ENCODE data around the gene TBX21. TPM values are rescaled to one million over a fixed set of nuclear protein-coding genes. Genes with fewer than 3 reads are reported as not detected.

TBX21 gene
- total and polyA plus RNA-seq, 9 of the 15 experiments (the other 6 are each of a cell fraction or from before 2014, with no cell fraction given), result 0.07 TPM; not detected in 8

- TF ChIP-seq, protein P1, sequence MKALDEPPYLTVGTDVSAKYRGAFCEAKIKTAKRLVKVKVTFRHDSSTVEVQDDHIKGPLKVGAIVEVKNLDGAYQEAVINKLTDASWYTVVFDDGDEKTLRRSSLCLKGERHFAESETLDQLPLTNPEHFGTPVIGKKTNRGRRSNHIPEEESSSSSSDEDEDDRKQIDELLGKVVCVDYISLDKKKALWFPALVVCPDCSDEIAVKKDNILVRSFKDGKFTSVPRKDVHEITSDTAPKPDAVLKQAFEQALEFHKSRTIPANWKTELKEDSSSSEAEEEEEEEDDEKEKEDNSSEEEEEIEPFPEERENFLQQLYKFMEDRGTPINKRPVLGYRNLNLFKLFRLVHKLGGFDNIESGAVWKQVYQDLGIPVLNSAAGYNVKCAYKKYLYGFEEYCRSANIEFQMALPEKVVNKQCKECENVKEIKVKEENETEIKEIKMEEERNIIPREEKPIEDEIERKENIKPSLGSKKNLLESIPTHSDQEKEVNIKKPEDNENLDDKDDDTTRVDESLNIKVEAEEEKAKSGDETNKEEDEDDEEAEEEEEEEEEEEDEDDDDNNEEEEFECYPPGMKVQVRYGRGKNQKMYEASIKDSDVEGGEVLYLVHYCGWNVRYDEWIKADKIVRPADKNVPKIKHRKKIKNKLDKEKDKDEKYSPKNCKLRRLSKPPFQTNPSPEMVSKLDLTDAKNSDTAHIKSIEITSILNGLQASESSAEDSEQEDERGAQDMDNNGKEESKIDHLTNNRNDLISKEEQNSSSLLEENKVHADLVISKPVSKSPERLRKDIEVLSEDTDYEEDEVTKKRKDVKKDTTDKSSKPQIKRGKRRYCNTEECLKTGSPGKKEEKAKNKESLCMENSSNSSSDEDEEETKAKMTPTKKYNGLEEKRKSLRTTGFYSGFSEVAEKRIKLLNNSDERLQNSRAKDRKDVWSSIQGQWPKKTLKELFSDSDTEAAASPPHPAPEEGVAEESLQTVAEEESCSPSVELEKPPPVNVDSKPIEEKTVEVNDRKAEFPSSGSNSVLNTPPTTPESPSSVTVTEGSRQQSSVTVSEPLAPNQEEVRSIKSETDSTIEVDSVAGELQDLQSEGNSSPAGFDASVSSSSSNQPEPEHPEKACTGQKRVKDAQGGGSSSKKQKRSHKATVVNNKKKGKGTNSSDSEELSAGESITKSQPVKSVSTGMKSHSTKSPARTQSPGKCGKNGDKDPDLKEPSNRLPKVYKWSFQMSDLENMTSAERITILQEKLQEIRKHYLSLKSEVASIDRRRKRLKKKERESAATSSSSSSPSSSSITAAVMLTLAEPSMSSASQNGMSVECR (CRISPR knock-in tag; IDR thresholded peaks at IDR 0.05), result no peak
- no peak for TF ChIP-seq NFXL1 (CRISPR knock-in tag; IDR thresholded peaks at IDR 0.05)
Measured at GRCh38 chr17:47703191-47703591, 29.8 kb upstream of the TBX21 start (continued).

DNA sequence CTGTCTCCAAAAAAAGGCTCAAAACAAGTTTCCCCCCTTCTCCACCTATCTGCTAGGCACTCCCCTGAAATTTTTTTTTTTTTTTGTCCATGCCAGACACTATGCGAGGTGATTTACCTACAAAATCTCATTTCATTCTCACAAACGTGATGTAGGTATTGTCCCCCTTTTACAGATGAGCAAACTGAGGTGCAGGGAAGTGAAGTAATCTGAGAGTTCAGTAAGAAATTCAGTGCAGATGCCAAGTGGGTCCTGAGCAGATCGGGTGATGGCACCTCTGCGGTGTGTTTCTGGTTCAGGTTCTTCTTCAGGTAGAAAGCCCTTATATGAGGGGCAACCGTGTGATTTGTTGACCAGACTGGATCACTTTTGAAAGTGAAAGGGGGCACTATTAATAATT, 29.4 kb upstream of the TBX21 start:
- ATAC-seq (no peak), FAIRE-seq (no peak), DNase-seq (ENCODE audit: extremely low read depth in 1 of 4, low spot score in 3 of 4) (no peak)
- Histone ChIP-seq H3K4me1 (replicated peaks in 1 of 2; ENCODE audit: control insufficient read depth in 2 of 2, insufficient read depth in 2 of 2, low read length in 2 of 2) (peaks cover 31 to 58% of the 10 kb centered on the region in 2 experiments), H3K4me2 (ENCODE audit: insufficient read depth, low read length) (no peak overlapping the region), H3K4me3 (no peak overlapping the region), H3K9me1 (ENCODE audit: control insufficient read depth, insufficient read depth, low read length) (peaks cover 8% of the 10 kb centered on the region), H3K27me3 (ENCODE audit: control insufficient read depth in 2 of 2, insufficient read depth in 2 of 2, low read length in 2 of 2) (no peaks in the 10 kb centered on the region), H2AFZ (ENCODE audit: low read depth, low read length) (no peak overlapping the region), H3K79me2 (ENCODE audit: control insufficient read depth, insufficient read depth, low read length) (no peaks in the 10 kb centered on the region), H3K27ac (ENCODE audit: extremely low read depth, low read depth, low read length) (no peak overlapping the region), H3K9me3 (replicated peaks; ENCODE audit: control insufficient read depth, insufficient read depth, low read depth, low read length) (no peaks in the 10 kb centered on the region), H3K9ac (ENCODE audit: insufficient read depth in 1 of 2, low read depth in 2 of 2, low read length in 2 of 2) (0 out of 4 replicates have a peak overlapping the region, but pooled peaks of 1 of the 2 experiments have one; percentile 53), H4K20me1 (replicated peaks; ENCODE audit: control insufficient read depth, insufficient read depth, low read length) (no peaks in the 10 kb centered on the region; the same call in 1 of the 2 replicates), H3K36me3 (ENCODE audit: control insufficient read depth, insufficient read depth, low read length) (peaks cover 6% of the 10 kb centered on the region; the same call in 1 of the 3 replicates)
- in situ Hi-C loops (cut with MboI) (no loop called here), intact Hi-C loops (cut with micrococcal nuclease) (no loop called here)
- ChIA-PET POLR2A (interaction anchor here (0.7 to 1.0 kb wide), 2 partner anchors 13 to 15 kb away, joined by 3 to 4 read pairs; no protein-coding TSS in a partner anchor), CTCF (ENCODE audit: low intra/inter-chr PET ratio) (no interaction called here)
- no TSS peak for BruUV-seq (replicated peaks)
- 80% methylated on average over 5 of the region's 5 CpGs for WGBS (ENCODE audit: insufficient coverage, low coverage, missing lambda C conversion rate)
- TF ChIP-seq CHD1 (IDR thresholded peaks at IDR 0.05; ENCODE audit: low read length), result no peak
- TF ChIP-seq MED1 (CRISPR knock-in tag; IDR thresholded peaks at IDR 0.05; ENCODE audit: borderline replicate concordance), result no peak
- TF ChIP-seq, protein P2, sequence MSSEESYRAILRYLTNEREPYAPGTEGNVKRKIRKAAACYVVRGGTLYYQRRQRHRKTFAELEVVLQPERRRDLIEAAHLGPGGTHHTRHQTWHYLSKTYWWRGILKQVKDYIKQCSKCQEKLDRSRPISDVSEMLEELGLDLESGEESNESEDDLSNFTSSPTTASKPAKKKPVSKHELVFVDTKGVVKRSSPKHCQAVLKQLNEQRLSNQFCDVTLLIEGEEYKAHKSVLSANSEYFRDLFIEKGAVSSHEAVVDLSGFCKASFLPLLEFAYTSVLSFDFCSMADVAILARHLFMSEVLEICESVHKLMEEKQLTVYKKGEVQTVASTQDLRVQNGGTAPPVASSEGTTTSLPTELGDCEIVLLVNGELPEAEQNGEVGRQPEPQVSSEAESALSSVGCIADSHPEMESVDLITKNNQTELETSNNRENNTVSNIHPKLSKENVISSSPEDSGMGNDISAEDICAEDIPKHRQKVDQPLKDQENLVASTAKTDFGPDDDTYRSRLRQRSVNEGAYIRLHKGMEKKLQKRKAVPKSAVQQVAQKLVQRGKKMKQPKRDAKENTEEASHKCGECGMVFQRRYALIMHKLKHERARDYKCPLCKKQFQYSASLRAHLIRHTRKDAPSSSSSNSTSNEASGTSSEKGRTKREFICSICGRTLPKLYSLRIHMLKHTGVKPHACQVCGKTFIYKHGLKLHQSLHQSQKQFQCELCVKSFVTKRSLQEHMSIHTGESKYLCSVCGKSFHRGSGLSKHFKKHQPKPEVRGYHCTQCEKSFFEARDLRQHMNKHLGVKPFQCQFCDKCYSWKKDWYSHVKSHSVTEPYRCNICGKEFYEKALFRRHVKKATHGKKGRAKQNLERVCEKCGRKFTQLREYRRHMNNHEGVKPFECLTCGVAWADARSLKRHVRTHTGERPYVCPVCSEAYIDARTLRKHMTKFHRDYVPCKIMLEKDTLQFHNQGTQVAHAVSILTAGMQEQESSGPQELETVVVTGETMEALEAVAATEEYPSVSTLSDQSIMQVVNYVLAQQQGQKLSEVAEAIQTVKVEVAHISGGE (CRISPR knock-in tag; IDR thresholded peaks at IDR 0.05), result no peak
- no peak for TF ChIP-seq ZNF212 (CRISPR knock-in tag; IDR thresholded peaks at IDR 0.05)
- peak; percentile 20 for TF ChIP-seq DACH1 (IDR thresholded peaks at IDR 0.05; ENCODE audit: partially characterized antibody)
- TF ChIP-seq HDAC2 (IDR thresholded peaks at IDR 0.05), result peak; percentile 34; the same call in 1 of the 2 replicates
- TF ChIP-seq, protein P3, sequence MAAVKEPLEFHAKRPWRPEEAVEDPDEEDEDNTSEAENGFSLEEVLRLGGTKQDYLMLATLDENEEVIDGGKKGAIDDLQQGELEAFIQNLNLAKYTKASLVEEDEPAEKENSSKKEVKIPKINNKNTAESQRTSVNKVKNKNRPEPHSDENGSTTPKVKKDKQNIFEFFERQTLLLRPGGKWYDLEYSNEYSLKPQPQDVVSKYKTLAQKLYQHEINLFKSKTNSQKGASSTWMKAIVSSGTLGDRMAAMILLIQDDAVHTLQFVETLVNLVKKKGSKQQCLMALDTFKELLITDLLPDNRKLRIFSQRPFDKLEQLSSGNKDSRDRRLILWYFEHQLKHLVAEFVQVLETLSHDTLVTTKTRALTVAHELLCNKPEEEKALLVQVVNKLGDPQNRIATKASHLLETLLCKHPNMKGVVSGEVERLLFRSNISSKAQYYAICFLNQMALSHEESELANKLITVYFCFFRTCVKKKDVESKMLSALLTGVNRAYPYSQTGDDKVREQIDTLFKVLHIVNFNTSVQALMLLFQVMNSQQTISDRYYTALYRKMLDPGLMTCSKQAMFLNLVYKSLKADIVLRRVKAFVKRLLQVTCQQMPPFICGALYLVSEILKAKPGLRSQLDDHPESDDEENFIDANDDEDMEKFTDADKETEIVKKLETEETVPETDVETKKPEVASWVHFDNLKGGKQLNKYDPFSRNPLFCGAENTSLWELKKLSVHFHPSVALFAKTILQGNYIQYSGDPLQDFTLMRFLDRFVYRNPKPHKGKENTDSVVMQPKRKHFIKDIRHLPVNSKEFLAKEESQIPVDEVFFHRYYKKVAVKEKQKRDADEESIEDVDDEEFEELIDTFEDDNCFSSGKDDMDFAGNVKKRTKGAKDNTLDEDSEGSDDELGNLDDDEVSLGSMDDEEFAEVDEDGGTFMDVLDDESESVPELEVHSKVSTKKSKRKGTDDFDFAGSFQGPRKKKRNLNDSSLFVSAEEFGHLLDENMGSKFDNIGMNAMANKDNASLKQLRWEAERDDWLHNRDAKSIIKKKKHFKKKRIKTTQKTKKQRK (IDR thresholded peaks at IDR 0.05; ENCODE audit: borderline replicate concordance, low read depth, low read length), result no peak

Data from K562 (cell line).